Gastrocnemius medialis (tissue), 4 donors: ENCODE data around the gene RUNX3.

ENCODE experiments used
- POLR2A ChIP-seq, 2 donors: fragments of 450-650 bp; IDR thresholded peaks; one replicate each; pipeline ENCODE4 v1.6.1; 2017; ENCODE audit warnings: antibody characterized with exemption in 2 of 2, mild to moderate bottlenecking in 2 of 2, moderate library complexity in 2 of 2
- TF ChIP-seq, protein P1 (sequence below), 5 experiments: fragments of 450-650 bp in 3 of 5; fragments of 200-600 bp in 2 of 5; sonication (generic) in 2 of 5; IDR thresholded peaks in 4 of 5; conservative IDR thresholded peaks in 1 of 5; 1 replicate in 4 of 5; 2 replicates in 1 of 5; pipeline ENCODE4 v1.5.1; 2016 to 2019; ENCODE audit warnings: antibody characterized with exemption in 5 of 5, mild to moderate bottlenecking in 3 of 5, moderate library complexity in 3 of 5

DNA sequence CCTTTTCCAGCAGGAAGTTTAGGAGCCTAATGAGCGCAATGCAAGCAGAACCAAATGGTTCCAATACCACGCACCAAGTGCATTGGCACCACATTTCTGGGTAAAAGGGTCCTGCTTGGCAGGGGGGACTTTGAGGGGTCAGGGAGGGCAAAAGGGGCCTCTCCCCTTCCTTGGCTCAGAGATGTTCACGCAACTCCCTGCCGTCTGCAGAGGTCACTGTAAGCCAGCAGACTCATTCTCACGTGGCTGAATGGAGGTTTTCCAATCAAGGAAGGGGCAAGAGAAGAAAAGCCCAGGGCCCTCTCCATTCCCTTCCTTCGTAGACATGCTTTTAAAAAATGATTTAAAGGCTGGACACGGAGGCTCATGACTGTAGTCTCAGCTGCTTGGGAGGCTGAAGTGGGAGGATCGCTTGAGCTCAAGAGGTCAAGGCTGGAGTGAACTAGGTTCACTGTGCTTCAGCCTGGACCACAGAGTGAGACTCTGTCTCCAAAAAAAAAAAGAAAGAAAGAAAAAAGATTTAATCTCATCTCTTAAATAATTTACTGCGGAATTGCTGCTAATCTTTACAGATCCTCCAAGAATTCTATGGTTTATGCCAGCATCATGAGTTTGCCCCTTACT lies 80.3 kb downstream of the RUNX3 start:
- TF ChIP-seq, protein P1, sequence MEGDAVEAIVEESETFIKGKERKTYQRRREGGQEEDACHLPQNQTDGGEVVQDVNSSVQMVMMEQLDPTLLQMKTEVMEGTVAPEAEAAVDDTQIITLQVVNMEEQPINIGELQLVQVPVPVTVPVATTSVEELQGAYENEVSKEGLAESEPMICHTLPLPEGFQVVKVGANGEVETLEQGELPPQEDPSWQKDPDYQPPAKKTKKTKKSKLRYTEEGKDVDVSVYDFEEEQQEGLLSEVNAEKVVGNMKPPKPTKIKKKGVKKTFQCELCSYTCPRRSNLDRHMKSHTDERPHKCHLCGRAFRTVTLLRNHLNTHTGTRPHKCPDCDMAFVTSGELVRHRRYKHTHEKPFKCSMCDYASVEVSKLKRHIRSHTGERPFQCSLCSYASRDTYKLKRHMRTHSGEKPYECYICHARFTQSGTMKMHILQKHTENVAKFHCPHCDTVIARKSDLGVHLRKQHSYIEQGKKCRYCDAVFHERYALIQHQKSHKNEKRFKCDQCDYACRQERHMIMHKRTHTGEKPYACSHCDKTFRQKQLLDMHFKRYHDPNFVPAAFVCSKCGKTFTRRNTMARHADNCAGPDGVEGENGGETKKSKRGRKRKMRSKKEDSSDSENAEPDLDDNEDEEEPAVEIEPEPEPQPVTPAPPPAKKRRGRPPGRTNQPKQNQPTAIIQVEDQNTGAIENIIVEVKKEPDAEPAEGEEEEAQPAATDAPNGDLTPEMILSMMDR (IDR thresholded peaks at IDR 0.05 in 4 of 5, conservative IDR thresholded peaks at IDR 0.05 in 1 of 5), result no peak
- no peak for TF ChIP-seq POLR2A (IDR thresholded peaks at IDR 0.05)
